Uterine smooth muscle cell (primary cell): ENCODE measurements around the gene MRGPRX3. TPM values are rescaled to one million over a fixed set of nuclear protein-coding genes. Genes with fewer than 3 reads are reported as not detected.

Experiments used
- total RNA-seq: library from RNA; depleted of rRNA; stranded (reverse); fragments of >200 nt; gene quantifications from 2 replicates; pipeline ENCODE4 v1.2.3, GENCODE V29; 2014

Gene MRGPRX3
- total RNA-seq = 0.12 TPM in 1 of 2 replicates, not detected in the other

GRCh38 chr11:18132341-18132740 is at the start of gene MRGPRX3:
MRGPRX3 (plus strand) TSS chr11:18132571; CDS start chr11:18137203, 4,632 bp downstream.

GRCh38 chr11:18105802-18106574 is 26.4 kb upstream of the MRGPRX3 start, which contains the start of gene SAAL1:
SAAL1 (minus strand) TSS chr11:18106082; CDS start chr11:18106041, 41 bp downstream.

GRCh38 chr11:18172666-18173065 is 40.3 kb downstream of the MRGPRX3 start, which contains the start of gene MRGPRX4:
MRGPRX4 (plus strand) TSS chr11:18172837; CDS start chr11:18173257, 420 bp downstream.

Other genes starting within 250 kb of the MRGPRX3 start
- gene SERGEF, start 119.5 kb upstream of the MRGPRX3 start, total RNA-seq = 21.4 and 28.7 TPM in 2 replicates
- gene TPH1, start 86.3 kb upstream of the MRGPRX3 start, total RNA-seq = 0.11 and 0.12 TPM in 2 replicates
- 19.4 and 32.3 TPM in 2 replicates for gene SAAL1, start 26.5 kb upstream of the MRGPRX3 start, total RNA-seq
- gene MRGPRX4, start 40.3 kb downstream of the MRGPRX3 start, total RNA-seq = not detected in 2 replicates
- not detected in 2 replicates for gene SAA4, start 104.2 kb downstream of the MRGPRX3 start, total RNA-seq
- gene SAA2, start 116.1 kb downstream of the MRGPRX3 start, total RNA-seq = not detected in 2 replicates
- gene SAA1, start 133.7 kb downstream of the MRGPRX3 start, total RNA-seq = 0.33 TPM in 1 of 2 replicates, not detected in the other
- 33.2 and 38.9 TPM in 2 replicates for gene HPS5, start 189.6 kb downstream of the MRGPRX3 start, total RNA-seq
- 67.6 and 81.6 TPM in 2 replicates for gene GTF2H1, start 190.0 kb downstream of the MRGPRX3 start, total RNA-seq